Measurements from ENCODE around the gene CASZ1. TPM values are rescaled to one million over a fixed set of nuclear protein-coding genes. Genes with fewer than 3 reads are reported as not detected.

The CASZ1 gene
- total RNA-seq, 4 donors from 2014 or later = 21.9 to 60.2 (median 29.6) TPM

GRCh38 chr1:10685808-10686403 lies 110.5 kb downstream of the CASZ1 start:
- no peaks in the 10 kb centered on the region for H3K36me3 ChIP-seq
- H3K9me3 ChIP-seq = no peaks in the 10 kb centered on the region
- peak overlapping the region; percentile 79 to 96 (median 90) for H3K27ac ChIP-seq (replicated peaks in 1 of 4)
- peaks cover 100% of the 10 kb centered on the region in 4 donors for H3K4me1 ChIP-seq
- H3K27me3 ChIP-seq = no peaks in the 10 kb centered on the region
- intact Hi-C loops (cut with DNase I) = no loop called here
- no peak for DNase-seq (ENCODE audit: extremely low spot score)
- 55% methylated on average over 7 of the region's 11 CpGs for WGBS
- TF ChIP-seq POLR2A (IDR thresholded peaks at IDR 0.05; ENCODE audit: low read depth) (no peak), EP300 (IDR thresholded peaks at IDR 0.05) (no peak), POLR2AphosphoS5 (IDR thresholded peaks at IDR 0.05) (no peak), CTCF (IDR thresholded peaks at IDR 0.05) (no peak)
- H3K4me3 ChIP-seq = peak overlapping the region in 3 of 4 donors; percentile 2 to 18 (median 7)

DNA sequence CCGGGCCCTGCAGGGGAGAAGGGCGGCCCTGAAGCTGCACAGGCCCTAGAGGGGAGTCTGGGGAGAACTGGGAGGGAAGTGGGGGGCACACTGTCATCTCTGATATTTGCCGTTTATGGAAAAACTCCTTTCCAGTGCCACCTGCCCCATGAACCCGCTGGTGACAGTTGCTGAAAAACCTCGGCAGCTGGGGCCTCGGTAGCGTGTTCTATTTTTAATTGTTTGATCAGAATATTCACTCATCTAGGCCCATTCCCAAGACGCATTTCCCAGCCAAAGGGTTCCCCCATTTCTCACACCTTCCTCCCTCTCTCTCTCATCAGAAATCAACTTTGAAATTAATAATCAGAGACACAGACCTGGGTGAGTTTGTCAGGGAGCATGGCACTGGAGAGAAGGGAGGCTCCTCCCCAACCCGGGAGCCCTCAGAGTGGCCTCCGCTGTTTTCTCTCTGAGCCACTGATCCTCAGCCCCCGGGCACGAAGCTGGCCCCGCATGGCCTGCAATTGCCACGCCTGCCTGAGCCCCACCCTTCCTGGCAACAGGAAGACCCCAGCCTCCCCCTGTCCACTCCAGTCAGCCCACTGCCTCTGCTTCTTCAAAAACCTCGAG lies 111.1 kb downstream of the CASZ1 start:
- H3K36me3 ChIP-seq = no peaks in the 10 kb centered on the region
- H3K4me1 ChIP-seq = peaks cover 100% of the 10 kb centered on the region in 4 donors
- H3K27ac ChIP-seq (replicated peaks in 1 of 4) = peak overlapping the region; percentile 79 to 96 (median 90)
- TF ChIP-seq POLR2A (IDR thresholded peaks at IDR 0.05; ENCODE audit: low read depth) (no peak), EP300 (IDR thresholded peaks at IDR 0.05) (no peak), CTCF (IDR thresholded peaks at IDR 0.05) (no peak), POLR2AphosphoS5 (IDR thresholded peaks at IDR 0.05) (no peak)
- H3K4me3 ChIP-seq = peak overlapping the region in 2 of 4 donors; percentile 2 to 18
- 61% methylated on average over 13 of the region's 15 CpGs for WGBS
- intact Hi-C loops (cut with DNase I) = no loop called here
- H3K9me3 ChIP-seq = no peaks in the 10 kb centered on the region
- DNase-seq (ENCODE audit: extremely low spot score) = no peak
- H3K27me3 ChIP-seq = no peaks in the 10 kb centered on the region

- intact Hi-C loops (cut with DNase I) = no loop called here
- no peak overlapping the region for H3K4me3 ChIP-seq
- DNase-seq (ENCODE audit: extremely low spot score) = no peak
- H3K27me3 ChIP-seq = no peaks in the 10 kb centered on the region
- H3K4me1 ChIP-seq = peaks cover 100% of the 10 kb centered on the region in 4 donors
- 74% methylated on average over 10 of the region's 10 CpGs for WGBS
- H3K27ac ChIP-seq (replicated peaks in 1 of 4) = peak overlapping the region; percentile 79 to 96 (median 90)
- TF ChIP-seq EP300 (IDR thresholded peaks at IDR 0.05) (no peak), POLR2AphosphoS5 (IDR thresholded peaks at IDR 0.05) (no peak), CTCF (IDR thresholded peaks at IDR 0.05) (no peak), POLR2A (IDR thresholded peaks at IDR 0.05; ENCODE audit: low read depth) (no peak)
- H3K36me3 ChIP-seq = no peaks in the 10 kb centered on the region
- no peaks in the 10 kb centered on the region for H3K9me3 ChIP-seq
Observed at GRCh38 chr1:10684221-10684620, 112.2 kb downstream of the CASZ1 start.

DNA sequence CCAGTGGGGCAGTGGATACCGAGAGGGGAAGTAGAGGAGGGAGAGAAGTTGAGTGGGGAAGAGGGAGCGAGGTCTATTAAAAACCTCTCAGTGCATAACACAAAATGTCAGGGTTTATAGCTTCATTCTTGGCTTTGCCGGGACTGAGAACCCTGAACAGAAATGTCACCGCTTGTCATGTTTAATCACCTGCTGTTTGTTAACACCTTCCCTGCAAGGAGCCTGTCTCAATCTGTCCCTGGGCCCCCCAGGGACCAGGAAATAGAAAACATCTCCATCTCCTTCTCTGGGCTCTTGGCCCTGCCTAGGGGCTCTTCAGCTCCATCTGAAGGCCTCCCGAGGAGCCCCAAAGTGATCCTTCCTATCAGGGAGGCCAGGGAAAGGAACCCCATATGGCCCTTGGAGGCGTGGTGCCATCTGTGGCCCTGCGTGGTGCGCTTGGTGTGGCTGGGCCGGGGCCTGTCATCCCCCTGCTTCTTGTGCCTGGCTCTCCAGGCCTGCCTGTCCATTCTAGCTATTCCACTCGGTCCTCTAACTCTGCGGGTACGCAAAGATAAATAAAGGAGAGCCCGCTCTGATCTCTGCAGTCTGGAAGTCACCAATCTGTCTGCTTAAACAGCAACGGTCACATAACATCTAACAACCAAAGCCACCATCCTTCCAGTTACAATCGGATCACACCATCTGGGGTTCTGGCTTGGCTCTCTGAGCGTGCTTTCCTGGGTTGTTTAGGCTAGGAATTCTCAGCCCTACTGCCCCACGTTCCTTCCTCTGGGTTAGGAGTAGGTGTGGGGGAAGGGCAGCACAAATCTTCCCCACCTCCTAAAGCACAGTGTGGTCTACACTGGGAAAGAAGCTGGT lies 113.8 kb downstream of the CASZ1 start:
- intact Hi-C loops (cut with DNase I) = no loop called here
- peak overlapping the region; percentile 79 to 96 (median 90) for H3K27ac ChIP-seq (replicated peaks in 1 of 4)
- no peaks in the 10 kb centered on the region for H3K9me3 ChIP-seq
- H3K4me1 ChIP-seq = peaks cover 100% of the 10 kb centered on the region in 4 donors
- no peak for DNase-seq (ENCODE audit: extremely low spot score)
- no peak overlapping the region for H3K4me3 ChIP-seq
- no peaks in the 10 kb centered on the region for H3K36me3 ChIP-seq
- TF ChIP-seq POLR2AphosphoS5 (IDR thresholded peaks at IDR 0.05) = peak in 1 of 2 donors; percentile 43
- TF ChIP-seq POLR2A (IDR thresholded peaks at IDR 0.05; ENCODE audit: low read depth) = no peak
- no peak for TF ChIP-seq CTCF (IDR thresholded peaks at IDR 0.05)
- no peak for TF ChIP-seq EP300 (IDR thresholded peaks at IDR 0.05)
- 58% methylated on average over 17 of the region's 17 CpGs for WGBS
- H3K27me3 ChIP-seq = no peaks in the 10 kb centered on the region
